D721Med (cell line): ENCODE measurements around the gene IWS1.

Source experiments
- DNase-seq: peaks from one replicate; pipeline ENCODE4 v3.0.0; 2011; ENCODE audit warnings: low spot score; ENCODE audit not compliant: insufficient read length
- FAIRE-seq: peaks from 2 replicates; lab custom pipeline; 2011; peaks lifted over from hg19 to GRCh38; lab: Jason Lieb, UNC
- TF ChIP-seq, protein P1 (sequence below): IDR thresholded peaks from 2 replicates; pipeline ENCODE4 v1.5.1; 2012; ENCODE audit warnings: mild to moderate bottlenecking, control low read depth; ENCODE audit not compliant: insufficient read depth; ENCODE audit errors: missing control alignments

The IWS1 gene

DNA sequence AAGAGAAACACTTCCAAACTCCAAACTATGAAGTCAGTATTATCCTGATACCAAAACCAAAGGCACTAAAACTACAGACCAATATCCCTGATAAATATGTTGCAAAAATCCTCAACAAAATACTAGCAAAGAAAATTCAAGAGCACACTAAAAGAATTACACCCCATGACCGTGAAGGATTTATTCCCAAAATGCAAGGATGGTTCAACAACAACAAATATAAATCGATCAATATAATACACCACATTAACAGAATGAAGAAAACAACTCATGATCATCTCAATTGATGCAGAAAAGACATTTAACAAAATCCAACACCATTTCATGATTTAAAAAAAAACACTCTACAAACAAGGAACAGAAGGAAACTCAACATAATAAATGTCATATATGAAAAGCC, 50.5 kb downstream of the IWS1 start:
- TF ChIP-seq, protein P1, sequence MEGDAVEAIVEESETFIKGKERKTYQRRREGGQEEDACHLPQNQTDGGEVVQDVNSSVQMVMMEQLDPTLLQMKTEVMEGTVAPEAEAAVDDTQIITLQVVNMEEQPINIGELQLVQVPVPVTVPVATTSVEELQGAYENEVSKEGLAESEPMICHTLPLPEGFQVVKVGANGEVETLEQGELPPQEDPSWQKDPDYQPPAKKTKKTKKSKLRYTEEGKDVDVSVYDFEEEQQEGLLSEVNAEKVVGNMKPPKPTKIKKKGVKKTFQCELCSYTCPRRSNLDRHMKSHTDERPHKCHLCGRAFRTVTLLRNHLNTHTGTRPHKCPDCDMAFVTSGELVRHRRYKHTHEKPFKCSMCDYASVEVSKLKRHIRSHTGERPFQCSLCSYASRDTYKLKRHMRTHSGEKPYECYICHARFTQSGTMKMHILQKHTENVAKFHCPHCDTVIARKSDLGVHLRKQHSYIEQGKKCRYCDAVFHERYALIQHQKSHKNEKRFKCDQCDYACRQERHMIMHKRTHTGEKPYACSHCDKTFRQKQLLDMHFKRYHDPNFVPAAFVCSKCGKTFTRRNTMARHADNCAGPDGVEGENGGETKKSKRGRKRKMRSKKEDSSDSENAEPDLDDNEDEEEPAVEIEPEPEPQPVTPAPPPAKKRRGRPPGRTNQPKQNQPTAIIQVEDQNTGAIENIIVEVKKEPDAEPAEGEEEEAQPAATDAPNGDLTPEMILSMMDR, result no peak
- FAIRE-seq (no peak), DNase-seq (no peak)

DNA sequence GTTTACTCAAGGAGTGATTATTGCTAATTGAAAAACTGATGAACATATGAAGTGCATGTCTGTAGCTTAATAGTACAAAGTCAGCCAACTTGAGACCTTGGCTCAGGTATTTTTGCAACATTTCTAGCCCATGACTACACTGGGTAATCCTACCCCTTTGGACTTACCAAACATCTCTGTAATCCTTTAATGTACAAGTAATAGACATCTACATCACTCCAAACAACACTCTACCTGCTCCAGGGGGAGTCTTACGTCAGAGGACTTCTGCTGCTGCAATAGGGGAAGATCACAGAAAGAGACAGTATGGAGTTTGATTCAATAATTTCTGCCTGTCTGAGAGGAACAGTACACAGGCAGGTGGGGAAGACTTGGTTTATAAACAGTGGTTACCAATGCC, 54.0 kb downstream of the IWS1 start:
- FAIRE-seq, result no peak

DNA sequence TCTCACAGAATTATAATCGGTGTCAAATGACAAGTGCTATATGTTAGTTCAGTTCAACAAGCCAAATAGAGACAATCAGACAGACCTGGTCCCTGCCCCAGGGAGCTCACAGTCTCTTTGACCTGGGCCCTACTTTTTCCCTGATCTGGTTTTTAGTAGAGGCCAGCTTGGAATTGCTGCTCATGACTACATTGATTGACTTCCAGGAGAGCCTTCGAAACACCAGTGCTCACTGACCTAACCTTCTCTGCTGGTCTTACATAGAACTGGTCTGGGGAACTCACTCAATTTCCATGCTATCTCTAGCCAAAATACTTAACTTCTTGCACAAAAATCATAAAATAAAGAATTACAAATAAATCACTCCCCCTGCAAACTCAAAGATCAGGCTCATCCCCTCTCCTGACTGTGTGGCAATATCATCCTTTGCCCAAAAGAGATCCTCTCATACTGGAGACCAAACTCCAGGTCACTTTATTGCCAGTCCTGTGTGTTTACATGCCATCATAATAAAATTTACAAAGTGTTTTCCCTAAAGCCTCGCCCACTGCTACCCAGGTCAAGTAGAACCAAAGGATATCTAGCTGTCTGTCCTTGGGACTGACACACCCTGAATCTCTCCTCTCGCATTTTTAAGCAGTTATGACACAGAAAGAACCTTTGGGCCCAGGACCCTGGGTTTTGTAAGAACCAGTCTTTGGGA, 54.9 kb downstream of the IWS1 start:
- no peak for FAIRE-seq
- no peak for DNase-seq
- TF ChIP-seq, protein P1, result no peak

More for the DNA sequence above, 54.0 kb downstream of the IWS1 start:
- DNase-seq, result no peak
- TF ChIP-seq, protein P1, result no peak

DNA sequence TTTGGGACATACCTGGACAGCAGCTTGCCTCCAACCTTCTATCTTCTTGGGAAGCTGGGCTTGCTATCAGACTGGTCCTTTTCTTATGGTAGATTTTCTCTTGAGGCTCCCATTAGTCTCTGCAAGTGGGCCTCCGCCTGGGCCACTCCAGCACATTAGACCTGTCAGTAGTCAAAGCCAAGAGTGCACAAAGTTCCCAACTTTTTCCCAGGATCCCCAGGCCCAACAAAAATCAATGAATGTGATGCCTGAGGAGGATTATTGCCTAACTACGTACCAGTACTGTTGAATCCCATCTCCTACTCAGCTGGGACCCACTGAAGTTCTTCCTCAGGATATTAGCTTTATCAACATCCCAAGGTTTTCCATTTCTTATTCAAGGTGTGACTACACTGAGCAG, 56.3 kb downstream of the IWS1 start:
- FAIRE-seq (no peak), DNase-seq (no peak)
- TF ChIP-seq, protein P1, result no peak

DNA sequence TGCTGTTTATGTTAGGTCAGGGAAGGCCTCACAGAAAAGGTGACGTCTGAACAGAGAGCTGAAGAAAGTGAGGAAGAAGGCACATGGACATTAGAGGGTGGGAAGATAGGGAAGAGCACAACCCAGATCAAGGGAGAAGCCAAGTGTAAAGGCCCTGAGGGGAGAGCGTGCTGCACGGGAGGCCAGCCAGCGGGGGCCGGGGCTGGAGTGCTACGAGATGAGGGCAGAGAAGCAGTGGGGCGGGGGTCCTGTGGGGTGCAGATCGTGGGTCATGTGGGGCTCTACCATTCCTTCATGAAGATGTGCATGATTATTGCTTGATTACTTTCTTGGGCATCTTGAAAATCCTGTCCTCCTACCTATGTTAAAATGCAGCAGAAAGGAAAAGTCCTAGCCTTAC, 57.2 kb downstream of the IWS1 start:
- DNase-seq (no peak), FAIRE-seq (no peak)
- TF ChIP-seq, protein P1, result no peak

DNA sequence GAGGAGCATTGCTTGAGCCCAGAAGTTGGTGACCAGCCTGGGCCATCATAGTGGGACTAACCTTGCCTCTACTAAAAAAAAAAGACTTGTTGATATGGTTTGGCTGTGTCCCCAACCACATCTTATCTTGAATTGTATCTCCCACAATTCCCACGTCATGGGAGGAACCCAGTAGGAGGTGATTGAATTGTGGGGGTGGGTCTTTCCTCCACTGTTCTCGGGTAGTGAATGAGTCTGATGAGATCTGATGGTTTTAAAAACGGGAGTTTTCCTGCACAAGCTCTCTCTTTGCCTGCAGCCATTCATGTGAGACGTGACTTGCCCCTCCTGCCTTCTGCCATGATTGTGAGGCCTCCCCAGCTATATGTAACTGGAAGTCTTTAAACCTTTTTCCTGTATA, 61.0 kb downstream of the IWS1 start:
- TF ChIP-seq, protein P1, result no peak
- no peak for DNase-seq
- FAIRE-seq, result no peak

DNA sequence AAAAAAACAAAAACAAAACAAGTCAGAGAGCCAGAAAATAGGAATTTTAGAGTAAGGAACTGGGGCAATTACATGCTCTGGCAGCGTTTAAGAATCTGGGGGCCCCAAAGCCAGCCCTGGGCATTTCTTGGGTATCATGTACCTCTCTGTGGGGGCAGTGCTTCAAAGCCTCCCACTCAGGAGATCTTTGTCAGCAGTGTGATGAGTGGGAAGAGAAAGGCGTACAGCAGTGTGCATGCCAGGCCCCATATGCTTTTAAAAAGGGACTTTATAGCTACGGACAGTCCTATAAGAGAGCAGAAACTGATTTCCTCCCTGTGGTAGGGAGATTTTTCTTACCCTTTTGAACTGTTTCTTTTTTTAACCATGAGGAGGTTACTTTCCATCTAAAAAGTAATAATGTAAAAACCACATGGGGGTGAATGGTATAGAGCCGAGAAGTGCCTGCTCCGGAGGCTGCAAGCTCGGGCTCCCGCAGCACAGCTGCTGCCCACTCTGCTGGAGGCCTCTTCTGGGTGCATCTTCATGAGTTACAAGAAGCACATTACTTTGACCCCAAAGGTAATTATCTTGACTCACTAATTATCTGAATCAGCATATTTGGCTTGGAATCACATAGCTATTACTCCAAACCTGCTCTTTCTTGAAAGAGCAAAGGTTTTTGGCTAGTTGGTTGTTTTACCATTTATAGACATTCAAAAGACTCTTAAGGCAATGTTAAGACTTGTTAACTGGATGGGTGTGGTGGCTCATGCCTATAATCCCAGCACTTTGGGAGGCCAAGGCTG, 61.6 kb downstream of the IWS1 start:
- TF ChIP-seq, protein P1, result no peak
- FAIRE-seq (no peak), DNase-seq (no peak)
